NCI-H1436 (cell line): Measurements from ENCODE around the gene ATP12A.

Experiments
- DNase-seq: peaks from one replicate; lab custom pipeline; 2025; lab: John Stamatoyannopoulos, UW

Gene ATP12A

DNA sequence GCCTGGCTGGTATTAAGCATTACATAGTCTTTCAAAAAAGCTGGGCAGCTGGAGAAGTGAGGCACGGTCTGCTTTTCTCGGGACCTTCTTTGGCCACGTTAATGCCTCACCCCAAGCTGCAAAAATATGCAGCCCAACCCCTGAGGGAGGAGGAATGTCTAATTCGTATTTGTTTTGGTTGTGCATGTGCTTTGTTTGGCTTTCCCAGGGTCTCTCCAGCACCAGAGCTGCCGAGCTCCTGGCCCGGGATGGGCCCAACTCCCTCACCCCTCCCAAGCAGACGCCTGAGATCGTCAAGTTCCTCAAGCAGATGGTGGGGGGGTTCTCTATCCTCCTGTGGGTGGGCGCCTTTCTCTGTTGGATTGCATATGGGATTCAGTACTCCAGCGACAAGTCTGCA lies 7.9 kb downstream of the ATP12A start:
- no peak for DNase-seq

- DNase-seq = no peak
Observed at GRCh38 chr13:24688950-24689349, 8.7 kb downstream of the ATP12A start.

- no peak for DNase-seq
Observed at GRCh38 chr13:24691381-24691780, 11.2 kb downstream of the ATP12A start.

- DNase-seq = no peak
Observed at GRCh38 chr13:24692561-24692960, 12.4 kb downstream of the ATP12A start.

DNA sequence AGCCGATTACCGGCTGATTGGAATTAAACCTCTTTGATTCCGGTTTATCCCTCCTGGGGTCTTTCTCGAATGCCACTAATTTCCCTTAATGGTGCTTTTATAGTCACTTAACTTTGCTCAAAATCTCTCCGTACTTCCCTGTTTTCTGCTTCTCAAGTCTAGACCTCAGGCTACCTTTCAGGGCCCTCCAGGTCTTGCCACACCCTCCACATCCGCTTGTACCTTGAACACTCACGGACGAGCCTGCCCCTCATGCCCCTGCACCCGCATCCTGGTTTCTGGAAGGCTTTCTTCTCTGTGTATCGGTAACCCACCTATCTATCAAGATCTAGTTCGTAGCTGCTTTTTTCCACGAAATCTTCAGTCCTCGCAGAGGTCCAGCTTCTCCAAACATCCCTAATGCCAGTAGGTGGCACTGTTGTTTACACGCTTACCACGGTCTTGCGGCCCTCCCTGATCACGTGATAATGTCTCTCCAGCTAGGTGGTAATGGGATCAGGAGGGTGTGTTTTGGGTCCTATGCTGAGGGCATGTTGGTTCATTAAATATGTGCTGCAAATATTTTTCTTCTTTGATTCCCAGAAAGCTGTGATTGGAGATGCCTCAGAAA lies 13.8 kb downstream of the ATP12A start:
- peak; percentile 41 for DNase-seq

GRCh38 chr13:24694907-24695306 lies 14.7 kb downstream of the ATP12A start:
- DNase-seq = no peak

DNA sequence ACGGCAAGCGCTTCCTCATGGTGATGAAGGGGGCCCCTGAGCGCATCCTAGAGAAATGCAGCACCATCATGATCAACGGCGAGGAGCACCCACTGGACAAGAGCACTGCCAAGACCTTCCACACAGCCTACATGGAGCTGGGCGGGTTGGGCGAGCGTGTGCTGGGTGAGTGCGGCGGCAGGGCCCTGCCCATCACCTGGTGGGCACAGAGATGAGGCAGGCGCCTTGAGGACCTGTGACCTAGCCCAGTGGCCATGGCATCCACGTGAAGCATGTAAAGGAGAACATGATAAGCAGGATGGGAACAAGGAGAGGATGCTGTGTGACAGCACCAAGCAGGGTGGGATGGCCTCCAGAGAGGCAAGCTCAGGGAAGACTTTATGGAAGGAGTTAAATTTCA lies 18.5 kb downstream of the ATP12A start:
- DNase-seq = no peak

DNA sequence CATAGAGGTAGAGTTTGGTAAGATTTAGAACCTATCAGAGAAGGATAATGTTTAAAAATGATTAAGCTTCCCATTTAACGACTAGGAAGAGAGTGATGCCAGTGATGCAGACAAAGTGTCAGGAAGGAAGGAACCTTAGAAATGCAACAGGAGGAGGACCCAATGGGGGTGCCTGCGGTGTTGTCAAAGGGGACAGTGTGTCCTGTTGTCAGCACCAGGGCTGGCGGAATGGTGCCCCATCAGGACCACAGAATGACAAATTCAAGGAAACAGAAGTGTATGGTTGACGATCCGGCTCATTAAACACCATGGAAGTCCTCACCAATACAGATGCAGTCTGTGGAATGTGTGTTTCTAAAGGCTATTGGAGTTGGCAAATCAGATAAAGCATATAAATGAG lies 19.3 kb downstream of the ATP12A start:
- no peak for DNase-seq

DNA sequence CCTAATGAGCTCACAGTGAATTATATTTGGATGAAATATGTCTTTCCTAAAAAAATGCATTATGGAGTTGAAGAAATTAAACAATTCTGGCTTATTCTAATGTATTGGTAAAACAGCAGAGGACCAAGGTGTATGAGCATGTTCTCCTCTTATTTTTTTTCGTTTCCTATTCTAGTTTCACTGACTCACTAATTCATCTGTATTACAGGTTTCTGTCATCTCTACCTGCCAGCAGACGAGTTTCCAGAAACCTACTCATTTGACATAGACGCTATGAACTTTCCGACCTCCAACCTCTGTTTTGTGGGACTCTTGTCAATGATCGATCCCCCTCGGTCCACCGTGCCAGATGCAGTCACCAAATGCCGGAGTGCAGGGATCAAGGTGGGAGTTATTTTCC lies 20.3 kb downstream of the ATP12A start:
- DNase-seq = no peak

DNA sequence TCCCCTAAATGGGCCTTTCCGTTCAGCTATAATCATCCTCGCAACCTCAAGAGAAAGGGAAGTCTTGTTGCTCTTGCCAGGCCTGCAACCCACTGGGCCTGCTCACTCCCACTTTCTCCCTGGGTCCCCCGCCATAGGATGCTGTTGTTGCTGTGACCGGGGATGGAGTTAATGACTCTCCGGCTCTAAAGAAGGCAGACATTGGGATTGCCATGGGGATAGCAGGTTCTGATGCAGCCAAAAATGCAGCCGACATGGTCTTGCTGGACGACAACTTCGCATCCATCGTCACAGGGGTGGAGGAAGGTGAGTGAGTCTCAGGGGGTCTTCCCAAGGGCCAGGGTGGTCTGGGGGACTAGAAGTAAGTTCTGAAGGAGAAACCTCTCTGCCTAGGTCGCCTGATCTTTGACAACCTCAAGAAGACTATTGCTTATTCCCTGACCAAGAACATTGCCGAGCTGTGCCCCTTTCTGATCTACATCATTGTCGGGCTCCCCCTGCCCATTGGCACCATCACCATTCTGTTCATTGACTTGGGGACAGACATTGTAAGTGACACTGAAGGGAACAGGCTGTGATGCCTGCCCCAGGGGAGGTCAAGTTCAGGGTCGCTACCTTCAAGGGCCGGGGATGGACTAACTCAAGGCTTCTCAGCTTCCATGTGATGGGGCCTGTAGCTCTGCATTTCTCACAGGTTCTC lies 26.8 kb downstream of the ATP12A start:
- no peak for DNase-seq

- DNase-seq = no peak
Observed at GRCh38 chr13:24709186-24709913, 29.1 kb downstream of the ATP12A start.

DNA sequence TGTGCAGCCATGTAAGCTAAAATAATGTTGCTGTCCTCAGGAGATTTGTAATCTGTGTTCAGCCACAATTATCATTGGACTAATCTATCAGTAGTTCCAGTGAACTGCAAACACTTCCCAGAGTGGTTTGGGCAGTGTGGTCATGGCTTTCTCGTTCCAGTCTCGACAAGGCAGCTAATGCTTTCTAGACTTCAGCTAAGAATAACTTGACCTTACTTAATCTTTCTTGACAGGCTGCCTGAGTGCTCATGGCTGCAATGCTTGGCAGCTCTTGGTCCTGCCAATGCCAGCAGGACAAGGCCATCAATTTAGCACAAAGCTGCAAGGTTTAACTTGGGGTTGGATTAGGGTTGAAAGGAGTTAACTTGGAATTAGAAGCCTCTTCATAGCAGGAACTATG lies 32.8 kb downstream of the ATP12A start:
- no peak for DNase-seq

DNA sequence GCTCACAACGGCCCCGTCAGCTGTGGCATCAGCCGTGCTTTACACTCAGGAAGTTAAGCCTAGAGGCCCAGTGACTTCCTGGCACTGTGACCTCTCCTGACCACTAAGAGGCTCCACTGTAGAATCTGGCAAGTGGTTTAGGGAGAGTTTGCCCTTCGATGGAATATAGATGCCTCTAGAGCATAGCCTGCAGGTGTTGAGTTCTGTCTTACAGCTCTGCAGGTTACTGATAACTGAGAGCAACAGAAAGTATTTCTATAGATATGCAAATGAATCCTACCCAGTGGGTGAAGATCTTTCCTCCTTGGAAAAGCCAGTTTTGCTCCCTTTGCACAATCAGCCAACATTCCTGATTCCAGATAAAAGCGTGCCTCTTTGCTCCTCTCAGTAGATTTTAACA lies 35.8 kb downstream of the ATP12A start:
- no peak for DNase-seq

GRCh38 chr13:24716446-24716845 lies 36.2 kb downstream of the ATP12A start:
- no peak for DNase-seq

GRCh38 chr13:24717217-24717616 lies 37.0 kb downstream of the ATP12A start:
- DNase-seq = no peak

- no peak for DNase-seq
Observed at GRCh38 chr13:24718192-24718965, 38.2 kb downstream of the ATP12A start.

- no peak for DNase-seq
Observed at GRCh38 chr13:24719139-24719538, 38.9 kb downstream of the ATP12A start.

DNA sequence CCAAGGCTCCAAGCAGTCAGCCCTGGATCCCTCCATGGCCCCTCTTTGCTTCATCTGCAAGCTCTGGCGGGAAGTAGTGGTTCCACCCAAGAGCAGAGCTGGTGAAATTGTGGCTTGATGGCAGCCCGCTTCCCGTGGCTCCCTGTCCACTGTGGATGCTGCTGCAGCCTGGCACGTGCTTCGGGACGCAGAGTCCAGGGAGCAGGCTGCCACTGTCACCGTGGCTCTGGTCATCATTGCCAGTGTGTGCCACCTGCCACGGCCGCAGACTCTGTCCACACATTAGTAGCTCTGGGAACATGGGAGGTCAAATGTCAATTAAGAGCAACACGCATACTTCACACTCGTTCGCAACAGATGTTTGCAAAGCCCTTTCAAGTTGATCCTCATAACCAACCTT lies 43.0 kb downstream of the ATP12A start:
- no peak for DNase-seq

GRCh38 chr13:24724714-24725113 lies 44.5 kb downstream of the ATP12A start:
- DNase-seq = no peak

- DNase-seq = no peak
Observed at GRCh38 chr13:24725379-24725778, 45.2 kb downstream of the ATP12A start.

DNA sequence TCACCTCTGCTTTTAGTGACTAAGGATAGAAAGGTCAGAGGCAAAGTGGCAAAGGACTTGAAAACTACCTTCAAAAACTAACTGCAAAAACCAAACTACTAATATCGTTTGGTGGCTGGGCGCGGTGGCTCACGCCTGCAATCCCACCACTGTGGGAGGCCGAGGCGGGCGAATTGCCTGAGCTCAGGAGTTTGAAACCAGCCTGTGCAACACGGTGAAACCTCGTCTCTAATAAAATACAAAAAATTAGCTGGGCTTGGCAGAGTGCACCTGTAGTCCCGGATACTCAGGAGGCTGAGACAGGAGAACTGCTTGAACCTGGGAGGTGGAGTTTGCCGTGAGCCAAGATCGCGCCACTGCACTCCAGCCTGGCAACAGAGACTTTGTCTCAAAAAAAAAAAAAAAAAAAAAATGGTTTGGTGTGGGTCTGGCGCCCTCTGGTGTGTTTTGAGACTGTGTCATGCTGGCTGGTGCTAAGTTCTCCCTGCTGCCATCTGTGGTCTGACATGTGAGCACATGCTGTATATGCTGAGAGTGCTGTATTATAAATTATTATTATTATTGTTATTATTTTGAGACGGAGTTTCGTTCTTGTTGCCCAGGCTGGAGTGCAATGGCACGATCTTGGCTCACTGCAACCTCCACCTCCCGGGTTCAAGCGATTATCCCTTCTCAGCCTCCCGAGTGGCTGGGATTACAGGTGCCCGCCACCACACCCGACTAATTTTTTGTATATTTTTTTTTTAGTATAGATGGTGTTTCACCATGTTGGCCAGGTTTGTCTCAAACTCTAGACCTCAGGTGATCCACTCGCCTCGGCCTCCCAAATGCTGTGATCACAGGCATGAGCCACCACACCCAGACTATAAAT lies 47.8 kb downstream of the ATP12A start:
- DNase-seq = peak; percentile 53
